Fibroblast of lung (primary cell): ENCODE data around the gene DEPDC1B.

Experiments used
- EZH2 ChIP-seq: IDR thresholded peaks from 2 replicates; pipeline ENCODE4 v1.5.1; 2012; ENCODE audit warnings: low read length, control low read depth, mild to moderate bottlenecking; ENCODE audit errors: missing control alignments
- TF ChIP-seq, protein P1 (sequence below), 2 donors: IDR thresholded peaks in 1 of 2; conservative IDR thresholded peaks in 1 of 2; 1 replicate in 1 of 2; 2 replicates in 1 of 2; pipeline ENCODE4 v1.5.1; 2011 to 2012; ENCODE audit warnings: low read length in 2 of 2, control low read depth in 1 of 2, inconsistent platforms in 1 of 2, low read depth in 1 of 2, mild to moderate bottlenecking in 1 of 2

DNA sequence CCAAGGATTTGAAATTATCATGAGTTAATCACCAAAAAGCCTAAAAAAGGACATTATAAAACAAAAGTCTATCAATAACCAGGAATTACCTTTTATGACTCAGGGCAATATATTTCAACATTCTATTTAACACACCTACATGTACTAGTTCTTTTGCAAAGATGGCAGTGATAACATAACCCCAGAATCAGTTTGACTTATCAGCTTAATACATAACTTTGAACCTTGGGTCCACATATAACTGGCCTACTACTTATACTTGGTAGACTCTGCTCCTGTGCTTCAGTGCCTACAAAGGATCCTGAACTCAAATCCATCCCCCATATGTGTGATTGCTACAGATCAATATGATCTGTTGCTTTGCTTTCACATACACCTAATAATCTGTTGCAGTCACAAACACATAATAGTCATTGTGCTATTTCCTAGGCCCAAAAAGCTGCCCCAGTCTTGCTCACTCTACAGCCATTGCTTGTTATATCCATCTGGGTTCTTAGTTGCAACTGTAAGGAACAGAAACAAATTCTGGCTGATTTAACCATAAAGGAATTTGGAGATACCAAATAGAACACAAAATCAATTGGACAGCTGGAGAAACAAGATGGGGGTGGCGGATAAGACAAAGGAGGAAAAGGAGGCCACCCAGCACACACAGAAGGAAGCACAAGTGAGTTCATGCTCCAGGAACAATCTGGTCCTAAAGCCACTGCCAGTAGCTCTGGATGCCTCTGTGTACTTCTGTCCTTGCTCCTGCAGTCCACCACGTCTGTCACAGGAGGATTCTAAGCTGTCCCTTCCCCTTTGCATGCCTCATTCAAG, 25.5 kb downstream of the DEPDC1B start:
- TF ChIP-seq, protein P1, sequence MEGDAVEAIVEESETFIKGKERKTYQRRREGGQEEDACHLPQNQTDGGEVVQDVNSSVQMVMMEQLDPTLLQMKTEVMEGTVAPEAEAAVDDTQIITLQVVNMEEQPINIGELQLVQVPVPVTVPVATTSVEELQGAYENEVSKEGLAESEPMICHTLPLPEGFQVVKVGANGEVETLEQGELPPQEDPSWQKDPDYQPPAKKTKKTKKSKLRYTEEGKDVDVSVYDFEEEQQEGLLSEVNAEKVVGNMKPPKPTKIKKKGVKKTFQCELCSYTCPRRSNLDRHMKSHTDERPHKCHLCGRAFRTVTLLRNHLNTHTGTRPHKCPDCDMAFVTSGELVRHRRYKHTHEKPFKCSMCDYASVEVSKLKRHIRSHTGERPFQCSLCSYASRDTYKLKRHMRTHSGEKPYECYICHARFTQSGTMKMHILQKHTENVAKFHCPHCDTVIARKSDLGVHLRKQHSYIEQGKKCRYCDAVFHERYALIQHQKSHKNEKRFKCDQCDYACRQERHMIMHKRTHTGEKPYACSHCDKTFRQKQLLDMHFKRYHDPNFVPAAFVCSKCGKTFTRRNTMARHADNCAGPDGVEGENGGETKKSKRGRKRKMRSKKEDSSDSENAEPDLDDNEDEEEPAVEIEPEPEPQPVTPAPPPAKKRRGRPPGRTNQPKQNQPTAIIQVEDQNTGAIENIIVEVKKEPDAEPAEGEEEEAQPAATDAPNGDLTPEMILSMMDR (conservative IDR thresholded peaks at IDR 0.05 in 1 of 2, IDR thresholded peaks at IDR 0.05 in 1 of 2; ENCODE audit: low read depth in 1 of 2, low read length in 2 of 2), result no peak
- no peak for TF ChIP-seq EZH2
